Activated CD8-positive, alpha-beta memory T cell treated with anti-CD3 and anti-CD28 coated beads for 36 hours (primary cell): ENCODE data around the gene GGACT. TPM values are rescaled to one million over a fixed set of nuclear protein-coding genes. Genes with fewer than 3 reads are reported as not detected.
"Not testable (repeated sequence)": the region's sequence is repeated elsewhere in the genome, so short reads cannot be mapped to it uniquely, and the experiment has no call there.

Source experiments
- CTCF ChIA-PET: fragments of 350-600 bp; sonication (Branson Sonifier 250); formaldehyde crosslinking; loops from one replicate; lab custom pipeline; 2021; ENCODE audit warnings: antibody characterized with exemption; lab: Charles Lee
- POLR2A ChIA-PET: fragments of 350-600 bp; sonication (Branson Sonifier 250); formaldehyde crosslinking; loops from one replicate; lab custom pipeline; 2021; ENCODE audit warnings: antibody characterized with exemption; lab: Charles Lee
- total RNA-seq, 2 experiments: library from RNA; stranded (reverse); gene quantifications; one replicate each; pipeline ENCODE4 v1.2.3, GENCODE V29; 2021

Gene GGACT
- total RNA-seq, 2 experiments from 2014 or later, result 3.8 to 4.2 TPM

GRCh38 chr13:100534911-100535310 is 53.7 kb downstream of the GGACT start:
- CTCF ChIA-PET, result no interaction called here
- POLR2A ChIA-PET, result no interaction called here

- CTCF ChIA-PET, result no interaction called here
- POLR2A ChIA-PET, result no interaction called here
These were observed 54.3 kb downstream of the GGACT start for GRCh38 chr13:100534147-100534843.

GRCh38 chr13:100533588-100534041 is 55.0 kb downstream of the GGACT start:
- ChIA-PET CTCF (no interaction called here), POLR2A (no interaction called here)

GRCh38 chr13:100532836-100533435 is 55.7 kb downstream of the GGACT start:
- CTCF ChIA-PET, result no interaction called here
- POLR2A ChIA-PET, result no interaction called here

- POLR2A ChIA-PET, result no interaction called here
- CTCF ChIA-PET, result interaction anchor here (1.4 kb wide), 1 partner anchor 11 kb away, joined by 4 read pairs; no protein-coding TSS in a partner anchor
These were observed 56.4 kb downstream of the GGACT start for GRCh38 chr13:100532090-100532766.

- POLR2A ChIA-PET, result no interaction called here
- CTCF ChIA-PET, result no interaction called here
These were observed 57.8 kb downstream of the GGACT start for GRCh38 chr13:100530671-100531213.

- POLR2A ChIA-PET, result no interaction called here
- CTCF ChIA-PET, result no interaction called here
These were observed 58.8 kb downstream of the GGACT start for GRCh38 chr13:100529666-100530377.

- CTCF ChIA-PET, result no interaction called here
- POLR2A ChIA-PET, result no interaction called here
These were observed 59.8 kb downstream of the GGACT start for GRCh38 chr13:100528820-100529219.

- CTCF ChIA-PET, result no interaction called here
- POLR2A ChIA-PET, result no interaction called here
These were observed 60.2 kb downstream of the GGACT start for GRCh38 chr13:100528353-100528752.

- POLR2A ChIA-PET, result no interaction called here
- CTCF ChIA-PET, result interaction anchor here (1.8 kb wide), 1 partner anchor 13 kb away, joined by 8 read pairs; no protein-coding TSS in a partner anchor
These were observed 60.9 kb downstream of the GGACT start for GRCh38 chr13:100527644-100528043.

- CTCF ChIA-PET, result interaction anchor here (0.6 to 1.8 kb wide), 2 partner anchors 12 to 498 kb away, joined by 3 to 8 read pairs; no protein-coding TSS in a partner anchor
- POLR2A ChIA-PET, result no interaction called here
These were observed 62.1 kb downstream of the GGACT start for GRCh38 chr13:100526318-100527000.

- ChIA-PET CTCF (interaction anchor here (1.1 to 1.8 kb wide), 2 partner anchors 11 kb away, joined by 3 to 8 read pairs; no protein-coding TSS in a partner anchor), POLR2A (no interaction called here)
These were observed 62.9 kb downstream of the GGACT start for GRCh38 chr13:100525453-100526317.

- CTCF ChIA-PET, result interaction anchor here (1.1 kb wide), 1 partner anchor 10 kb away, joined by 3 read pairs; no protein-coding TSS in a partner anchor
- POLR2A ChIA-PET, result not testable (repeated sequence)
These were observed 63.9 kb downstream of the GGACT start for GRCh38 chr13:100524688-100525087.

- ChIA-PET POLR2A (no interaction called here), CTCF (no interaction called here)
These were observed 64.6 kb downstream of the GGACT start for GRCh38 chr13:100523981-100524386.

- ChIA-PET CTCF (no interaction called here), POLR2A (no interaction called here)
These were observed 65.2 kb downstream of the GGACT start for GRCh38 chr13:100523411-100523810.

GRCh38 chr13:100522618-100523309 is 65.8 kb downstream of the GGACT start:
- POLR2A ChIA-PET, result no interaction called here

GRCh38 chr13:100521851-100522617 is 66.6 kb downstream of the GGACT start:
- CTCF ChIA-PET, result no interaction called here

More at GRCh38 chr13:100522618-100523309, 65.8 kb downstream of the GGACT start:
- CTCF ChIA-PET, result no interaction called here

More at GRCh38 chr13:100521851-100522617, 66.6 kb downstream of the GGACT start:
- POLR2A ChIA-PET, result no interaction called here
